SJSA1 (cell line): ENCODE results near the gene DCANP1. TPM values are rescaled to one million over a fixed set of nuclear protein-coding genes. Genes with fewer than 3 reads are reported as not detected.
"Not testable (repeated sequence)": the region's sequence is repeated elsewhere in the genome, so short reads cannot be mapped to it uniquely, and the experiment has no call there.

Experiments
- DNase-seq, 2 experiments: peaks; one replicate each; pipeline ENCODE4 v3.0.0-alpha.2; 2015 to 2020; ENCODE audit warnings: low spot score in 2 of 2, low read depth in 1 of 2
- H3K27ac ChIP-seq: fragments of 250-450 bp; sonication (Bioruptor Pico); 2 replicates; pipeline ENCODE4 v1.5.1; 2020; ENCODE audit warnings: mild to moderate bottlenecking, moderate library complexity
- H3K27me3 ChIP-seq: fragments of 250-450 bp; sonication (Bioruptor Pico); replicated peaks from 2 replicates; pipeline ENCODE4 v1.5.1; 2020; ENCODE audit warnings: mild to moderate bottlenecking, moderate library complexity
- H3K36me3 ChIP-seq: fragments of 250-450 bp; sonication (Bioruptor Pico); 2 replicates; pipeline ENCODE4 v1.5.1; 2020; ENCODE audit warnings: mild to moderate bottlenecking
- H3K4me1 ChIP-seq: fragments of 250-450 bp; sonication (Bioruptor Pico); replicated peaks from 2 replicates; pipeline ENCODE4 v1.6.1; 2021; ENCODE audit warnings: mild to moderate bottlenecking
- H3K4me3 ChIP-seq: fragments of 250-450 bp; sonication (Bioruptor Pico); 2 replicates; pipeline ENCODE4 v1.5.1; 2020; ENCODE audit warnings: mild to moderate bottlenecking
- H3K9me3 ChIP-seq: fragments of 250-450 bp; sonication (Bioruptor Pico); replicated peaks from 2 replicates; pipeline ENCODE4 v1.5.1; 2020; ENCODE audit warnings: mild to moderate bottlenecking
- total RNA-seq: library from RNA; depleted of rRNA; stranded (reverse); fragments of >200 nt; shearing (Covaris generic); gene quantifications from 2 replicates; pipeline ENCODE4 v1.2.3, GENCODE V29; 2014; rRNA removed

Gene DCANP1
- total RNA-seq, result not detected in 2 replicates

DNA sequence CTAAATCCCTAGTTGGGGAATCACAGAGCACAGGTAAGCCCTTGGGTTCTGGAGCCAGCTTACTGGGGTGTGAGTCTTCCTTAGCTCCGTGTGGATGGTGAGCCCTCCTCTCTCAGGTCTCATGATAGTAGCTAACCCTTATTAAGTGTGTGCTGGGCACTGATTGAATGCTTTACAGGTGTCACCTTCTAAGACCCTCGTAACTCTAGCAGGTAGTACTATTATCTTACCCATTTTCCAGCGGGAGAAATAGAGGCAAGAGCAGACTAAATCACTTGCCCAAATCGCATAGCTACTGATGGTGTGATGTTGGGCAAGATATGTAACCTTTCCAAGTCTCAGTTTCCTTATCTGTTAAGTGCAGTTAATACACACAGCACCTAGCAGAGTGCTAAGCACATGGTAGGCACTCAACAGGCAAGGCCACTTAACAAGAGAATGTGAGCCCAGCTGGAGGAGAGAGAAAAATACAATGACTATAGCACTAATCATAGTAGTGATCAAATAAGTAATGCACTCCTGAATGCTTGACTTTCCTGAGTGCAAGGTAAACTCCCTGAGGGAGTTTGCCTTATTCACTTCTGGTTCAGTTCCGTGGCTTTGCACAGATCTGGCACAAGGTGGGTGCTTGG, at the start of gene DCANP1:
Gene DCANP1, minus strand, starts transcription at position 51 of the 632 bp plus-strand sequence. CDS start 240 bp downstream, outside the sequence.
- no peaks in the 10 kb centered on the region for H3K4me1 ChIP-seq
- H3K36me3 ChIP-seq, result no peaks in the 10 kb centered on the region
- no peak within 1 kb of the TSS for H3K4me3 ChIP-seq
- no peak within 1 kb of the TSS for H3K27ac ChIP-seq
- H3K27me3 ChIP-seq, result peaks cover 7% of the 10 kb centered on the region; the same call in 1 of the 2 replicates
- no peak for DNase-seq
- no peaks in the 10 kb centered on the region for H3K9me3 ChIP-seq

- not testable (repeated sequence) for H3K4me3 ChIP-seq
Measured at GRCh38 chr5:135495531-135495930, 48.4 kb upstream of the DCANP1 start.

GRCh38 chr5:135494196-135494595, 47.0 kb upstream of the DCANP1 start:
- H3K4me3 ChIP-seq, result no peak overlapping the region
- H3K27ac ChIP-seq, result peak overlapping the region; percentile 94
- H3K36me3 ChIP-seq, result no peaks in the 10 kb centered on the region
- H3K4me1 ChIP-seq, result peaks cover 43% of the 10 kb centered on the region
- no peaks in the 10 kb centered on the region for H3K27me3 ChIP-seq
- no peaks in the 10 kb centered on the region for H3K9me3 ChIP-seq
- DNase-seq, result peak; percentile 81 to 89

More at GRCh38 chr5:135495531-135495930, 48.4 kb upstream of the DCANP1 start:
- H3K4me1 ChIP-seq, result peaks cover 35% of the 10 kb centered on the region
- not testable (repeated sequence) for H3K27me3 ChIP-seq, H3K36me3 ChIP-seq, H3K9me3 ChIP-seq, H3K27ac ChIP-seq
- DNase-seq, result peak in 1 of 2 experiments; percentile 25

- H3K4me3 ChIP-seq, result no peak overlapping the region
- H3K36me3 ChIP-seq, result no peaks in the 10 kb centered on the region
- peak overlapping the region; percentile 94 for H3K27ac ChIP-seq
- no peaks in the 10 kb centered on the region for H3K9me3 ChIP-seq
- DNase-seq, result peak; percentile 86 to 91
- H3K4me1 ChIP-seq, result peaks cover 46% of the 10 kb centered on the region
- H3K27me3 ChIP-seq, result no peaks in the 10 kb centered on the region
Measured at GRCh38 chr5:135493406-135494180, 46.4 kb upstream of the DCANP1 start.

DNA sequence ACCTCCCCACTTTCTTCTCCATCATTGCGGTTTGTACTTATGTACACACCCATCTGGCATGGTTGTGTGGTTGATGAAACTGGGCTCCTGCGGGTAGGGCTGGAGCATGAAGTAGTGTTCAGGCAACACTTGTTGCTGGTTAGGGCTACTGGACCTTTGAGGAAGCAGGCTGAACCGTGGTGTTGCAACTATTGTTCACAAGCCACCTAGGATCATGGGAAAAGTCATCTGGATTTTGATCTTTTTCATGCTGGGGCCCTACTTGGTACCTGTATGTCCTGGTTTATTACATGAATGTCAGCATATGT, 45.1 kb upstream of the DCANP1 start:
- DNase-seq, result peak in 1 of 2 experiments; percentile 40
- no peaks in the 10 kb centered on the region for H3K9me3 ChIP-seq
- no peak overlapping the region for H3K27ac ChIP-seq
- no peak overlapping the region for H3K4me3 ChIP-seq
- peaks cover 59% of the 10 kb centered on the region for H3K4me1 ChIP-seq
- H3K36me3 ChIP-seq, result no peaks in the 10 kb centered on the region
- no peaks in the 10 kb centered on the region for H3K27me3 ChIP-seq

- H3K9me3 ChIP-seq, result no peaks in the 10 kb centered on the region
- H3K27me3 ChIP-seq, result no peaks in the 10 kb centered on the region
- no peaks in the 10 kb centered on the region for H3K36me3 ChIP-seq
- no peak overlapping the region for H3K4me3 ChIP-seq
- H3K27ac ChIP-seq, result no peak overlapping the region
- H3K4me1 ChIP-seq, result peaks cover 61% of the 10 kb centered on the region
- no peak for DNase-seq
Measured at GRCh38 chr5:135491552-135492318, 44.6 kb upstream of the DCANP1 start.

GRCh38 chr5:135491038-135491551, 43.9 kb upstream of the DCANP1 start:
- H3K4me3 ChIP-seq, result no peak overlapping the region
- H3K4me1 ChIP-seq, result peaks cover 61% of the 10 kb centered on the region
- H3K27ac ChIP-seq, result no peak overlapping the region
- no peaks in the 10 kb centered on the region for H3K27me3 ChIP-seq
- no peaks in the 10 kb centered on the region for H3K36me3 ChIP-seq
- no peaks in the 10 kb centered on the region for H3K9me3 ChIP-seq
- no peak for DNase-seq

- Histone ChIP-seq H3K27ac (no peak overlapping the region), H3K27me3 (no peaks in the 10 kb centered on the region), H3K4me1 (peaks cover 58% of the 10 kb centered on the region), H3K9me3 (no peaks in the 10 kb centered on the region), H3K4me3 (no peak overlapping the region), H3K36me3 (no peaks in the 10 kb centered on the region)
- no peak for DNase-seq
Measured at GRCh38 chr5:135490245-135491037, 43.3 kb upstream of the DCANP1 start.

DNA sequence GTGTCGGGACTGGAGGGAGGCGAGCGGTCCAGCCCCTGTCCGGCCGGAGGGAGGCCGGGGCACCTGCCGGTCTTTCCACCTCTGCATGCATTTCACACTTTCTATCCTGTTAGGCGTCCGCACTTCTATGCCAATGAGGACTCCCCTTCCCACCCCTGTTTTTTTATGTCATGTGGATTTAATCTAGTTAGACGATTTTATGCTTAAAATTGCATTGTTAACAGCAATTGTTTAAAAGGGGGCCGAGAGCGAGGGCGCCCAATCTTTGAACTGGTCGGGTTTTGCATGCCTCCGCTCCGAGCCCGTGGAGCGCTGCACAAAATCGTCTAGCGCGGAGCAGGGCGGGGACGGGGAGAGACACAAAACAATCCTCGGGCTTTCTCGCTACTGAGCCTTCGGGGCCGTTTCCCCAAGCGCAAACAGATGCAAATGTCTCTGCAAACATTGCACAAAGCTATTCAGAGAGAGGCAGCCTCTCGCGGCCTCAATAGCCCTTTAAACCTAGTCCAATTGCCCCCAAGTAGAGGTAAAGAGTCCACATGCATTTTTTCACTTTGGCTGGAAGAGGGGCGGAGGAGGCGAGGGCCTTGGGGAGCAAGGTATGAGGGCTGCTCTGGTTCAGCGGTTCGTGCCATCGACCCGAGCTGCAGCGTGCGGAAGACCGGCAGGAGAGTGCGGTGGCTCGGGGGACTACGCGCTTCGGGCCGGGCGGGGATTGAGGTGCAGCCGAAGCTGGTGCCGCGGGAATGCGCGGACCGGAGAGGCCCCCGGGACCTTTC, 42.5 kb upstream of the DCANP1 start:
- H3K4me3 ChIP-seq, result no peak overlapping the region
- DNase-seq, result no peak
- peaks cover 50% of the 10 kb centered on the region for H3K4me1 ChIP-seq
- H3K27ac ChIP-seq, result peak overlapping the region; percentile 67
- H3K9me3 ChIP-seq, result no peaks in the 10 kb centered on the region
- H3K36me3 ChIP-seq, result no peaks in the 10 kb centered on the region
- no peaks in the 10 kb centered on the region for H3K27me3 ChIP-seq

GRCh38 chr5:135488727-135489465, 41.7 kb upstream of the DCANP1 start:
- DNase-seq, result peak; percentile 99
- Histone ChIP-seq H3K4me1 (peaks cover 42% of the 10 kb centered on the region), H3K9me3 (no peaks in the 10 kb centered on the region), H3K36me3 (no peaks in the 10 kb centered on the region), H3K27ac (peak overlapping the region; percentile 67), H3K4me3 (peak overlapping the region; percentile 11), H3K27me3 (no peaks in the 10 kb centered on the region)

GRCh38 chr5:135487839-135488514, 40.8 kb upstream of the DCANP1 start:
- peak; percentile 68 to 75 for DNase-seq
- Histone ChIP-seq H3K4me3 (peak overlapping the region; percentile 11; the same call in 1 of the 2 replicates), H3K9me3 (no peaks in the 10 kb centered on the region), H3K27ac (peak overlapping the region; percentile 67), H3K36me3 (no peaks in the 10 kb centered on the region), H3K27me3 (no peaks in the 10 kb centered on the region), H3K4me1 (peaks cover 33% of the 10 kb centered on the region)

DNA sequence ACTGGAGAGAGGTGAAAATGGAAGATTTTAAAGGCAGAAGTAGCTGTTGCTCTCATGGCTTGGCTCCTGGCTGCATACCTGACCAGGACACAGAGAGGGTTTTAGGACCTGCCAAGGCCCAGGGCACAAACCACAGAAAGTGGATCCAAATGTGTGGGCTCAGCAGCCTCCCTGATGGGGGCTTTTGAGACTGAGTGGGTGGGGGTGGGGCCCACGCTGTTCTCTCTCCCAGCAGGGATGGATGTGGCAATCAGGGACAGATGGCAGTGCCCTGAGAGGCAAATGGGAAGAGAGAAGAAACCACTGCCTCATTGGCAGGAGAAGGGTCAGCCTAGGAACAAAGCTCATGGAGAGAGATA, 39.9 kb upstream of the DCANP1 start:
- DNase-seq, result no peak
- no peaks in the 10 kb centered on the region for H3K9me3 ChIP-seq
- H3K27me3 ChIP-seq, result no peaks in the 10 kb centered on the region

More for the DNA sequence above, 39.9 kb upstream of the DCANP1 start:
- H3K27ac ChIP-seq, result no peak overlapping the region
- H3K36me3 ChIP-seq, result no peaks in the 10 kb centered on the region
- peaks cover 26% of the 10 kb centered on the region for H3K4me1 ChIP-seq
- no peak overlapping the region for H3K4me3 ChIP-seq
